NCI-H187 (cell line): Measurements from ENCODE around the gene SDC3.

Experiments used
- DNase-seq, 2 experiments: peaks; one replicate each; lab custom pipeline; 2025; lab: John Stamatoyannopoulos, UW

Gene SDC3

GRCh38 chr1:30848130-30848529 is 60.4 kb downstream of the SDC3 start:
- DNase-seq: no peak

GRCh38 chr1:30847358-30847972 is 61.1 kb downstream of the SDC3 start:
- DNase-seq: no peak

- no peak for DNase-seq
These were observed 62.0 kb downstream of the SDC3 start for GRCh38 chr1:30846587-30846986.

GRCh38 chr1:30845904-30846290 is 62.7 kb downstream of the SDC3 start:
- DNase-seq: no peak

GRCh38 chr1:30845237-30845903 is 63.2 kb downstream of the SDC3 start:
- DNase-seq: no peak

- DNase-seq: no peak
These were observed 63.9 kb downstream of the SDC3 start for GRCh38 chr1:30844631-30845030.

GRCh38 chr1:30842697-30843354 is 65.7 kb downstream of the SDC3 start:
- DNase-seq: no peak

- no peak for DNase-seq
These were observed 67.5 kb downstream of the SDC3 start for GRCh38 chr1:30840904-30841598.

GRCh38 chr1:30839827-30840359 is 68.7 kb downstream of the SDC3 start:
- no peak for DNase-seq

GRCh38 chr1:30838996-30839395 is 69.6 kb downstream of the SDC3 start:
- DNase-seq: no peak

- no peak for DNase-seq
These were observed 70.9 kb downstream of the SDC3 start for GRCh38 chr1:30837653-30838052.

GRCh38 chr1:30834253-30834652 is 74.3 kb downstream of the SDC3 start:
- no peak for DNase-seq

GRCh38 chr1:30830537-30830936 is 78.0 kb downstream of the SDC3 start:
- DNase-seq: no peak

- DNase-seq: no peak
These were observed 78.7 kb downstream of the SDC3 start for GRCh38 chr1:30829889-30830288.

GRCh38 chr1:30824736-30825429 is 83.7 kb downstream of the SDC3 start:
- no peak for DNase-seq

GRCh38 chr1:30823969-30824735 is 84.4 kb downstream of the SDC3 start:
- peak; percentile 75 to 92 for DNase-seq

GRCh38 chr1:30823627-30823968 is 85.0 kb downstream of the SDC3 start:
- DNase-seq: no peak

- DNase-seq: no peak
These were observed 85.5 kb downstream of the SDC3 start for GRCh38 chr1:30822966-30823581.

GRCh38 chr1:30822006-30822405 is 86.6 kb downstream of the SDC3 start:
- no peak for DNase-seq

- DNase-seq: no peak
These were observed 88.3 kb downstream of the SDC3 start for GRCh38 chr1:30820299-30820698.
